RWPE2 (cell line): Measurements from ENCODE around the gene OR52A5.

ENCODE experiments used
- ATAC-seq: fragments of 200-7000 bp; cut with Tn5 transposase; 3 replicates; pipeline ENCODE4 v1.9.1; 2021; ENCODE audit warnings: low read depth
- DNase-seq: peaks from one replicate; pipeline ENCODE4 v3.0.0-alpha.2; 2020; ENCODE audit warnings: low spot score
- H3K27ac ChIP-seq: fragments of 450-650 bp; 2 replicates; pipeline ENCODE4 v1.5.1; 2017; ENCODE audit warnings: mild to moderate bottlenecking; ENCODE audit not compliant: poor library complexity, severe bottlenecking
- H3K27me3 ChIP-seq: fragments of 250-450 bp; sonication (Bioruptor Pico); 2 replicates; pipeline ENCODE4 v1.5.1; 2021; ENCODE audit warnings: mild to moderate bottlenecking, moderate library complexity; ENCODE audit not compliant: insufficient read depth, poor library complexity, severe bottlenecking
- H3K36me3 ChIP-seq: fragments of 250-450 bp; sonication (Bioruptor Pico); 2 replicates; pipeline ENCODE4 v1.5.1; 2020; ENCODE audit warnings: low read depth, mild to moderate bottlenecking, moderate library complexity
- H3K4me1 ChIP-seq: fragments of 250-450 bp; sonication (Bioruptor Pico); 2 replicates; pipeline ENCODE4 v1.5.1; 2021; ENCODE audit warnings: mild to moderate bottlenecking, moderate library complexity; ENCODE audit not compliant: insufficient read depth, poor library complexity, severe bottlenecking
- H3K4me3 ChIP-seq: fragments of 250-450 bp; sonication (Bioruptor Pico); 2 replicates; pipeline ENCODE4 v1.5.1; 2021; ENCODE audit warnings: mild to moderate bottlenecking, moderate library complexity; ENCODE audit not compliant: severe bottlenecking
- H3K9me3 ChIP-seq: fragments of 250-450 bp; sonication (Bioruptor Pico); 2 replicates; pipeline ENCODE4 v1.5.1; 2021; ENCODE audit warnings: mild to moderate bottlenecking, moderate library complexity; ENCODE audit not compliant: severe bottlenecking
- TF ChIP-seq, protein P1 (sequence below): fragments of 450-650 bp; IDR thresholded peaks from one replicate; pipeline ENCODE4 v1.5.1; 2017; ENCODE audit warnings: mild to moderate bottlenecking, moderate library complexity; ENCODE audit not compliant: poor library complexity, severe bottlenecking

The OR52A5 gene

DNA sequence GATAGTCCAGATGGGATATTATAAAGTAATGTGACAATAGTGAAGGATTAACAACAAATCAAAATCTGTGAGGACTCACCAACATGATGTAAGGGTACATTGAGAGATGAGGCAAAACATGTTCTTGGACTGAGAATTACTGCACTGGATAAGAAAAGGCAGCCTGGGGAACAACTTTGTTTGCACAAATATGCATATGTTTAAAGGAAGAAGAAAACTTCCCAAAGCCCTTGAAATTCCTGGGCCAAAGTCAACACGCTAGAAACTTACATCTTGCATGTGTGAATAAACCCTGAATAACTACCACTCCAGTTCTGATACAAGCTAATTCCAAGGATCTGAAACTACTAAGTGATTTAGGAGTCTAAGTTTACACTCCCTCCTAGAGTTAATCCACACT is 1.1 kb downstream of the OR52A5 start:
- no peak overlapping the region for H3K4me3 ChIP-seq
- no peaks in the 10 kb centered on the region for H3K36me3 ChIP-seq
- H3K27me3 ChIP-seq, result peaks cover 3% of the 10 kb centered on the region
- DNase-seq (no peak), ATAC-seq (no peak)
- no peak overlapping the region for H3K27ac ChIP-seq
- TF ChIP-seq, protein P1, sequence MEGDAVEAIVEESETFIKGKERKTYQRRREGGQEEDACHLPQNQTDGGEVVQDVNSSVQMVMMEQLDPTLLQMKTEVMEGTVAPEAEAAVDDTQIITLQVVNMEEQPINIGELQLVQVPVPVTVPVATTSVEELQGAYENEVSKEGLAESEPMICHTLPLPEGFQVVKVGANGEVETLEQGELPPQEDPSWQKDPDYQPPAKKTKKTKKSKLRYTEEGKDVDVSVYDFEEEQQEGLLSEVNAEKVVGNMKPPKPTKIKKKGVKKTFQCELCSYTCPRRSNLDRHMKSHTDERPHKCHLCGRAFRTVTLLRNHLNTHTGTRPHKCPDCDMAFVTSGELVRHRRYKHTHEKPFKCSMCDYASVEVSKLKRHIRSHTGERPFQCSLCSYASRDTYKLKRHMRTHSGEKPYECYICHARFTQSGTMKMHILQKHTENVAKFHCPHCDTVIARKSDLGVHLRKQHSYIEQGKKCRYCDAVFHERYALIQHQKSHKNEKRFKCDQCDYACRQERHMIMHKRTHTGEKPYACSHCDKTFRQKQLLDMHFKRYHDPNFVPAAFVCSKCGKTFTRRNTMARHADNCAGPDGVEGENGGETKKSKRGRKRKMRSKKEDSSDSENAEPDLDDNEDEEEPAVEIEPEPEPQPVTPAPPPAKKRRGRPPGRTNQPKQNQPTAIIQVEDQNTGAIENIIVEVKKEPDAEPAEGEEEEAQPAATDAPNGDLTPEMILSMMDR, result no peak
- no peaks in the 10 kb centered on the region for H3K9me3 ChIP-seq
- H3K4me1 ChIP-seq, result no peaks in the 10 kb centered on the region

DNA sequence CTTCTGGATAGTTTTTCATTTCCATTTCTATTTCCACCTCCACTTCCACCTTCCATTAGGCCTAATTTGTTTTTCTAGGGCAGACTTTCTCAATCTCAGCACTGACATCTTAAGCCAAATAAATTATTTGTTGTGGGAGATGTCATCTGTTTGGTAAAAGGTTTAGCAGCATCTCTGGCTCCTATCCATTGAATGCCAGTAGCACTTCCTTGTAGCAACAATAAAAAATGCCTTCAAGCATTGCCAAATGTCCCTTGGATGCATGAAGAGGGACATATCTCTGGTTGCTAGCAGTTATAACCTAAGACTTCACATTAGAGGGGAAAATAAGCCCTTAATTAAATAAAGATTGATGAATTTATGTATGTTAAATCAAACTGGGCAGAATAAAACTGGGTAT is 1.9 kb downstream of the OR52A5 start:
- TF ChIP-seq, protein P1, result no peak
- DNase-seq (no peak), ATAC-seq (no peak)
- Histone ChIP-seq H3K27ac (no peak overlapping the region), H3K27me3 (peaks cover 3% of the 10 kb centered on the region), H3K9me3 (no peaks in the 10 kb centered on the region), H3K36me3 (no peaks in the 10 kb centered on the region), H3K4me3 (no peak overlapping the region), H3K4me1 (no peaks in the 10 kb centered on the region)

DNA sequence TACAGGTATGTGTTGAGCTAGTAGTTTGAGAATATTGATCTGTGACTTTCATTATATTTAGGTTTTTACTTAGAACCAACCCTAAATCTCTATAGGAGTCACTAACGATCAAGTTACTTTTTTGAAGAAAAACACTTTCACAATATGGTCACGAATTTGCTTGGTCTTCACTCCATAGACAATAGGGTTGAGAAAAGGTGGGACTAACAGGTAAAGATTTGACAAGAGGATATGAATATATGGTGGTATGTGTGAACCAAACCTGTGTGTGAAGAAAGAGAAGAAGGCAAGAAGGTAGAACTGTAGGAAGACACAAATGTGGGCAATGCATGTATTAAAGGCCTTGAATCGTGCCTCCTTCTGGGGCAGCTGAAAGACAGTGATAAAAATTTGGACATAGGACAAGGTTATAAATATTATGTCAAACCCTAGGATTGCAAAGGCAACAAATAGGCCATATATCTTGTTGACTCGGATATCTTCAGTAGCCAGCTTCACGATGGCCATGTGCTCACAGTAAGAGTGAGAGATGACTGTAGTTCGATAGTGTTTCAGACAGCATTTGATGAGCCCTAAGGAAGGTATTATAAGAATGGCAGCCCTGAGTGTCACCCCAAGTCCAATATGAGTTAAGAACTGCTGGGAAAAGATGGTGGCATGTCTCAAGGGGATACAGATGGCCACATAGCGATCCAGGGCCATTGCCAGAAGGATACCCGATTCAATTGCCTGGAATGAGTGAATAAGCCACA is 6.4 kb downstream of the OR52A5 start:
- DNase-seq, result no peak
- Histone ChIP-seq H3K27me3 (no peaks in the 10 kb centered on the region), H3K27ac (no peak overlapping the region), H3K36me3 (no peaks in the 10 kb centered on the region), H3K4me3 (no peak overlapping the region), H3K4me1 (no peaks in the 10 kb centered on the region), H3K9me3 (no peaks in the 10 kb centered on the region)
- TF ChIP-seq, protein P1, result no peak
- no peak for ATAC-seq

DNA sequence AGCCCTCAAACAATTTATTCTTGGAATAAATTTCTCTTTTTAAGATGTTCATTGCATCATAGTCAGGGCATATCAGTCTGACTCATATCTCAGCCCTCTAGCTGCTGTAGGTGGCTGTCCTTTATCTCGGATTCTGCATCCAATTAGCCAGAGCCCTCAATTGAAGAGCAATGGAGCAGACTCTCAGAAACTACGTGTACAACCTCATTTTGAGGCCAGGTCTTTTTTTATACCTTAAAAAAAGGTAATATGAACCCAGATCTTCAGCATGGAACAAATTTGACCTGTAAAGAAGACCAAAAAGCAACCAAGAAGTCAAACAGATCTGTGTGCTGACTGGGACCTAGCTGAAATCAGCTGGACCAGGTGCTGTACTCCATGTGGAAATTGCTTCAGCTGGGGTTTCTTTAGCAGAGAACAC is 8.7 kb downstream of the OR52A5 start:
- TF ChIP-seq, protein P1, result no peak
- ATAC-seq, result 0 out of 3 replicates have a peak, but pooled peaks have one; percentile 23

More for the DNA sequence above, 8.7 kb downstream of the OR52A5 start:
- H3K27me3 ChIP-seq, result no peaks in the 10 kb centered on the region
- no peaks in the 10 kb centered on the region for H3K36me3 ChIP-seq
- H3K4me1 ChIP-seq, result no peaks in the 10 kb centered on the region
- H3K4me3 ChIP-seq, result no peak overlapping the region
- H3K9me3 ChIP-seq, result no peaks in the 10 kb centered on the region
- no peak overlapping the region for H3K27ac ChIP-seq
- DNase-seq, result no peak
